Osteoblast (primary cell): ENCODE measurements around the gene ABCA4. TPM values are rescaled to one million over a fixed set of nuclear protein-coding genes. Genes with fewer than 3 reads are reported as not detected.

Experiments
- DNase-seq: peaks from one replicate; pipeline ENCODE4 v3.0.0; 2011; ENCODE audit warnings: low spot score, mixed read lengths; ENCODE audit not compliant: insufficient read length; ENCODE audit errors: missing footprints
- H2AFZ ChIP-seq: 2 replicates; pipeline ENCODE4 v1.6.0; 2011; ENCODE audit warnings: mild to moderate bottlenecking, low read length
- H3K27ac ChIP-seq: 2 replicates; pipeline ENCODE4 v1.5.1; 2011; ENCODE audit warnings: mild to moderate bottlenecking, low read depth, low read length, moderate library complexity
- H3K27me3 ChIP-seq: 2 replicates; pipeline ENCODE4 v1.6.0; 2012; ENCODE audit warnings: mild to moderate bottlenecking, control low read depth, inconsistent platforms, low read length, moderate library complexity; ENCODE audit not compliant: insufficient read depth
- H3K36me3 ChIP-seq: 2 replicates; pipeline ENCODE4 v1.5.1; 2011; ENCODE audit warnings: mild to moderate bottlenecking, low read length, control low read depth, moderate library complexity; ENCODE audit not compliant: insufficient read depth
- H3K4me1 ChIP-seq: 2 replicates; pipeline ENCODE4 v1.5.1; 2011; ENCODE audit warnings: mild to moderate bottlenecking, low read length, control low read depth, moderate library complexity; ENCODE audit not compliant: insufficient read depth
- H3K4me2 ChIP-seq: 2 replicates; pipeline ENCODE4 v1.6.0; 2011; ENCODE audit warnings: mild to moderate bottlenecking, low read length; ENCODE audit not compliant: insufficient read depth
- H3K4me3 ChIP-seq: fragments of 200-600 bp; sonication (generic); 3 replicates; pipeline ENCODE4 v1.5.1; 2012; ENCODE audit warnings: mild to moderate bottlenecking, low read length, inconsistent platforms; ENCODE audit not compliant: insufficient read depth
- H3K79me2 ChIP-seq: 2 replicates; pipeline ENCODE4 v1.6.0; 2012; ENCODE audit warnings: mild to moderate bottlenecking, low read length, control low read depth, inconsistent platforms; ENCODE audit not compliant: insufficient read depth
- H3K9me3 ChIP-seq: 2 replicates; pipeline ENCODE4 v1.5.1; 2011; ENCODE audit warnings: low read depth, low read length, control low read depth
- H4K20me1 ChIP-seq: 2 replicates; pipeline ENCODE4 v1.6.0; 2012; ENCODE audit warnings: mild to moderate bottlenecking, low read length, control low read depth; ENCODE audit not compliant: insufficient read depth
- CTCF ChIP-seq: IDR thresholded peaks from 2 replicates; pipeline ENCODE4 v1.5.1; 2011; ENCODE audit warnings: mild to moderate bottlenecking, low read depth, low read length, moderate library complexity; ENCODE audit errors: extremely low read depth
- total RNA-seq: library from RNA; depleted of rRNA; stranded (reverse); fragments of >200 nt; gene quantifications from 2 replicates; pipeline ENCODE4 v1.2.3, GENCODE V29; 2012

The ABCA4 gene
- total RNA-seq, 1 donor: 1.1 TPM

DNA sequence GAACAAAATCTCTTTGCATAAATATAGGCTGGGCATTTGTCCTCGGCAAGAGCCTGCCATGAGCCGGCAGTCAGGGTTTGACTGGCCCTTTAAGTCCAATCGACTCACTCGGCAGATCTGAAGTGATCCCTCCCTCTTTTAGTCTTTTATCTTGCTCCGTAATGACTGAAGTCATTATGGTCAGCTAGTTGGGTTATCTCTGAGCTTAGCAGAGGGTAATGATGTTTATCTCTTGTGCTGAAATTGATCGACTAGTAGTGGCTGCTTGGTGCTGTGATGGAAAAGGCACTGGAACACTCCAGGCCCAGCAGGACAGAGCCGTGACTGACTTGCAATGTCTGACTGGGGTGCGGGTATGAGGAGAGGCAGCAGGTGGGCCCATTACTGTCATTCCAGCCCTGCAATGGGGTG lies 468 bp upstream of the ABCA4 start:
- no peak for TF ChIP-seq CTCF
- Histone ChIP-seq H3K27me3 (no peaks in the 10 kb centered on the region), H3K27ac (no peak overlapping the region), H4K20me1 (no peaks in the 10 kb centered on the region), H3K9me3 (no peaks in the 10 kb centered on the region), H3K4me2 (no peak overlapping the region), H3K4me3 (no peak overlapping the region), H3K36me3 (no peaks in the 10 kb centered on the region), H3K4me1 (peaks cover 12% of the 10 kb centered on the region), H3K79me2 (no peaks in the 10 kb centered on the region), H2AFZ (no peak overlapping the region)
- no peak for DNase-seq

GRCh38 chr1:94120570-94120901 lies 412 bp downstream of the ABCA4 start:
- no peak for TF ChIP-seq CTCF
- Histone ChIP-seq H3K9me3 (no peaks in the 10 kb centered on the region), H3K4me2 (no peak overlapping the region), H3K27me3 (no peaks in the 10 kb centered on the region), H4K20me1 (no peaks in the 10 kb centered on the region), H3K4me3 (no peak overlapping the region), H3K79me2 (no peaks in the 10 kb centered on the region), H3K36me3 (no peaks in the 10 kb centered on the region), H2AFZ (no peak overlapping the region), H3K4me1 (peaks cover 18% of the 10 kb centered on the region), H3K27ac (no peak overlapping the region)
- no peak for DNase-seq

- no peak overlapping the region for H3K4me2 ChIP-seq
- H3K4me1 ChIP-seq: peaks cover 18% of the 10 kb centered on the region
- DNase-seq: no peak
- no peaks in the 10 kb centered on the region for H4K20me1 ChIP-seq
- no peaks in the 10 kb centered on the region for H3K27me3 ChIP-seq
- no peaks in the 10 kb centered on the region for H3K79me2 ChIP-seq
- H3K4me3 ChIP-seq: no peak overlapping the region
- no peak overlapping the region for H2AFZ ChIP-seq
- H3K36me3 ChIP-seq: no peaks in the 10 kb centered on the region
- no peak overlapping the region for H3K27ac ChIP-seq
- H3K9me3 ChIP-seq: no peaks in the 10 kb centered on the region
- no peak for TF ChIP-seq CTCF
Observed at GRCh38 chr1:94119796-94120569, 965 bp downstream of the ABCA4 start.

DNA sequence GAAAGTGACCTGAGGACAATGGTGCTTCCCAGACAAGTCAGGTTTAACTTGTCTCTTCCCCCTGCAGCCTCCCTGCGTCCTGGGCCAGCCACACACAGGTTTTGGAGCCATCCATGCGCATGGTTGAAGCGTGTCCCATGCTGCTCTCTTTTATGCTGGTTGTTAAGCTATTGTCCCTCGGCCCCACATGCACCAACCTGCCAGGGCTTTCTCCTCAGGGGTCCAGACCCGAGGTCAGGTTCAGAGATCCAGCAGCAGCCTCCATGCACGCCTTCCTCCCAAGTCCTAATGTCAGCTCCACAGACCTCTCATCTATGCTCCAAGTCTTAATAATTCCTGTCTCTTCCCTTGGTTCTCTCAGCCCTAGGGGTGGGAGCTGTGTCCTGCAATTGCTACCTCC lies 1.6 kb downstream of the ABCA4 start:
- DNase-seq: no peak
- Histone ChIP-seq H3K4me1 (peaks cover 18% of the 10 kb centered on the region), H3K9me3 (no peaks in the 10 kb centered on the region), H3K27ac (no peak overlapping the region), H3K27me3 (no peaks in the 10 kb centered on the region), H3K36me3 (no peaks in the 10 kb centered on the region), H4K20me1 (no peaks in the 10 kb centered on the region), H2AFZ (no peak overlapping the region), H3K4me2 (no peak overlapping the region), H3K79me2 (no peaks in the 10 kb centered on the region), H3K4me3 (no peak overlapping the region)
- no peak for TF ChIP-seq CTCF
